Fibroblast of skin of left quadriceps (primary cell): ENCODE data around the gene TTLL13.
A peak's percentile ranks its signal among the peaks of the same experiment; 100 is the strongest.

Source experiments
- DNase-seq, 2 experiments: peaks; one replicate each; pipeline ENCODE4 v3.0.0-alpha.2; 2013; ENCODE audit warnings: low read depth in 2 of 2

The TTLL13 gene, protein sequence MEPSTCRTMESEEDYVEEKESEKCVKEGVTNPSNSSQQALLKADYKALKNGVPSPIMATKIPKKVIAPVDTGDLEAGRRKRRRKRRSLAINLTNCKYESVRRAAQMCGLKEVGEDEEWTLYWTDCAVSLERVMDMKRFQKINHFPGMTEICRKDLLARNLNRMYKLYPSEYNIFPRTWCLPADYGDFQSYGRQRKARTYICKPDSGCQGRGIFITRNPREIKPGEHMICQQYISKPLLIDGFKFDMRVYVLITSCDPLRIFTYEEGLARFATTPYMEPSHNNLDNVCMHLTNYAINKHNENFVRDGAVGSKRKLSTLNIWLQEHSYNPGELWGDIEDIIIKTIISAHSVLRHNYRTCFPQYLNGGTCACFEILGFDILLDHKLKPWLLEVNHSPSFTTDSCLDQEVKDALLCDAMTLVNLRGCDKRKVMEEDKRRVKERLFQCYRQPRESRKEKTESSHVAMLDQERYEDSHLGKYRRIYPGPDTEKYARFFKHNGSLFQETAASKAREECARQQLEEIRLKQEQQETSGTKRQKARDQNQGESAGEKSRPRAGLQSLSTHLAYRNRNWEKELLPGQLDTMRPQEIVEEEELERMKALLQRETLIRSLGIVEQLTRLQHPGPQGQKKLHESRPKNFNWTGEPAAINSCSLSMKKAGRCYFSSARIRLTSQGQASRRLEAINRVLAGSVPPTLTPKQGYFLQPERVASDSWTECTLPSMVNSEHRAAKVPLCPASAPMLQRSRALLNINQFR

DNA sequence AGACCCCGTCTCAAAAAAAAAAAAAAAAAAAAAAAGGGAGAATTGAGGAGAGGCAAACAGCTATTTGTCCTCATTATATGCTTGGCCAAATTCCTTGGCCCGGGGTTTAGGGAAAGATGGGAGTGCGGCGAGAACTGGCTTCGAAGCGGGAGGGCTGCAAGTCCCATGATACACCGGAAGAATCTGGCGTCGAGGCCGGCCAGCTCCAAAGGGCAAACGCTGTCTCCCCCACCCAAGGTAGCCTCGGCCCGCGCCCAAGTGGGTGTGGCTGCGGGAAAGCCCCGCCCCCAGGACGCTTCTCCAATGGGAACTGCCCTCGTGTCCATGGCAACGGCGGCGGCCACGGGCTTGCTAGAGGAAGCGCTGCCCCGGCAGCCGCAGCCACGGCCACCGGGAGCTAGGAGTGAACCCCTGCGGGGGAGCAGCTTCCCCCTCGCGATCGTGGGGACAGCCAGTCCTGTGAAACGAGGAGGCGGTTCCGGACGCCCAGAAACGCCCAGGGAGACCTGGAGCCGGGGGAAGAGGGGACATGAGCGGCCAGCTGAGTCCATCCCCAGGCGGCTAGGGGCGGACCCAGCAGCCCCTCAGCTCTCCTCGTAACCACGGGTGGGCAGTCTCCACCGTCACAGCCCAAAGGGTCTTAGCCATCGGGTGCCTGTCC, at the start of gene TTLL13:
TSS of gene TTLL13 (plus strand) at position 354 of the 661 bp plus-strand sequence. CDS start 1,075 bp downstream, outside the sequence.
- DNase-seq = peak; percentile 61 to 62

DNA sequence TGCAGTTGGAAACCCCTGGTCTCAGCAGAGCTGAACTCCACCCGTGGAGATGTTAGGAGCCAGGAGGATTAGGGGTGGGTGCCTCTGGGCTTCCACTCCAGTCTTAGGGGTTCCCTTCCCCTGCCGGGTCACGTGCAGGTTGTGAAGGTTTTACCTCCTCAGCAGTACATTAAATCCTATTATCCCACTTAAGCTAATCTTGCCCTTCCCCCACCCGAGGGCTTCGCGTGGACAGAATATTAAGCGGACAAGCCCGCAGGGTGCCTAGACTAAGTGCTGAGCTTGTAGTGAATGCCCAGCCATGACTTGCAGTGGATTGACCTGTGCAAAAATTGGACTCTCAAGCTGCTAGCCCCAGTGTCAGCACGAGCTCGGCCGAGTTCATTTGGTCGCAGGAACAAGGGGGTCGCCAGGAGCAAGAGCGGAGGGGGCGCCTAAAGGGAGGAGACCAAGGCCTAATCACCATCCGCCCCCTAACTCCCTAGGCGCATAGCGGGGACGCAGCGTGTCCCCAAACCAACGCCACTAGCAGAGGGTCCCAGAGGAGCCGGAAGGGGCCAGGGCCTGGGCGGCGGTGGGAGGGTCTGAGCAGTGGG, 48.7 kb upstream of the TTLL13 start:
- no peak for DNase-seq

DNA sequence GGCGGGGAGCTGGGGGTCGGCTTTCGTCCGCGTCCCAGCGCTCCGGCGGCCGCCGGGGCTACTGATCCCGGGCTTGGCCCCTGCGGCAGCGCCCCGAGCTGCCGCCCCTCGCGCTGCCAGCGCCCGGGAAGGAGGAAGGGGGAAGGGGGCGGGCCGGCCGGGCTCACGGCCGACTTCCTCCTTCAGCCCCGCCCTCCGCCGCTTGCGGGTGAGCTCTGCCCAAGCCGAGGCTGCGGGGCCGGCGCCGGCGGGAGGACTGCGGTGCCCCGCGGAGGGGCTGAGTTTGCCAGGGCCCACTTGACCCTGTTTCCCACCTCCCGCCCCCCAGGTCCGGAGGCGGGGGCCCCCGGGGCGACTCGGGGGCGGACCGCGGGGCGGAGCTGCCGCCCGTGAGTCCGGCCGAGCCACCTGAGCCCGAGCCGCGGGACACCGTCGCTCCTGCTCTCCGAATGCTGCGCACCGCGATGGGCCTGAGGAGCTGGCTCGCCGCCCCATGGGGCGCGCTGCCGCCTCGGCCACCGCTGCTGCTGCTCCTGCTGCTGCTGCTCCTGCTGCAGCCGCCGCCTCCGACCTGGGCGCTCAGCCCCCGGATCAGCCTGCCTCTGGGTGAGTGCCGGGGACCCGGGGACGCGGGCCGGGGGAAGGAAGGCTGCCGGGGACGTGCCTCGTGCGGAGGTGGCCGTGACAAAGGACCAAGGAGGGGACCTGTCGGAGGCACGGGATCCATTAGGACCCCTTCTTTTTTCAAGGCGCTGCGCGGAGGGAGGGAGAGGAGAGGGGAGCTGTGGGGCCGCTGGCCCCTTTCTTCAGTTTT, 48.0 kb upstream of the TTLL13 start, which contains the start of gene SEMA4B:
TSS of gene SEMA4B (plus strand) at position 201 of the 814 bp plus-strand sequence. CDS start at position 450, 249 bp downstream.
- no peak for DNase-seq

DNA sequence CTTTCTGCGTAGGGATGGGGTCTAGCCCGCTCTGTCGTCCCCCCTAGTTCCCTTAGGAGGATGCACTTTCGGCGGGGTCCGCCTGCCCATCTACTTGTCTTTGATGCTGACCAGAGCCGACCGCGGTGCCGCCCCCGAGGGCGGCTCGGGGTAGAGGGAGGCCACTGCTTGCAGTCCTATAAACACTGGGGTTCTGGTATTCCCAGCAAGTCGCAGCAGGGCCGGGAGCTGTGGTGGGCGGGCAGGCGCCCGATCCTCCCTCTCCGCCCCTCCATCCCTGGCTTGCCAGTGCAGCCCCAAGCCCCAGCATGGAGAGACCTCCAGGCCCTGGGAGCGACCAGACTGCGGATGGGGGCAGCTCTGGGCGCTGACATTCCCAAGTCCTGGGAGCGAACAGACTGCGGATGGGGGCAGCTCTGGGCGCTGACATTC, 47.4 kb upstream of the TTLL13 start:
- no peak for DNase-seq

DNA sequence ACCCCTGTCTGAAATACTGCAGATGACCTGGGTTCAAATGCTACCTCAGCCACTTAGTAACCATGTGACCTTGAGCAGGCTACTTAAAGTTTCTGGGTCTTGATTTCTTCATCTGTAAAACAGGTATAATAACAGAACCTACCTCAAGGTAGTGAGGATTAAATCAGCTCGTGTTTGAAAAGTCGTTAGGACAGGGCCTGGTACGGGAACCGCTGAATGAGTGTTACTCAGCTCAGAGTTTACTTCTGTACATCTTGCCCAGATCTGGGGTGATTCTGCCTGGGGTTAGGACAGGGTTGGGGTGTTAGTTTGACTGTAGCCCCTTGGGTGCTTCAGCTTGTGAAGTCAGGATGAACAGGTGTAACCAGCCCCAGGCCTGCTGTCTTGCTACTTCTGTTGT, 46.4 kb upstream of the TTLL13 start:
- DNase-seq = no peak

DNA sequence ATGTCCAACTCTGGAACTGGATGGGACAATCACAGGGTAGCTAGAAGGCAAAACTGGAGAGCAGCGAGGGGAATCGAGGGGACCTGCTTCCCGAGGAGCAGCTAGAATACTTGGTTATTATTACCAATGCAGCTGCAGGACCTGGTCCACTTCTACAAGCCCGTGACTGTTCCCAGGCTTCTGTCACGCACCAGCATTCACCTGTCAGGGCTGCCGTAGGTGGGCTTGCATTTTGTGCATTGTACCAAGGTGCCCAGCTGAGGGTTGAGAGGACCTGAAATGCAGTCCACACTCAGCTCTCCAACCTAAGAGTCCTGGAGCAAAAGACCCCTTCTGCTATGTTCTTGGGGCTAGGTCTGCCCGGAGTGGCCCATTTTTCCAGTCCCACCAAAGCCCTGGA, 45.9 kb upstream of the TTLL13 start:
- DNase-seq = no peak

DNA sequence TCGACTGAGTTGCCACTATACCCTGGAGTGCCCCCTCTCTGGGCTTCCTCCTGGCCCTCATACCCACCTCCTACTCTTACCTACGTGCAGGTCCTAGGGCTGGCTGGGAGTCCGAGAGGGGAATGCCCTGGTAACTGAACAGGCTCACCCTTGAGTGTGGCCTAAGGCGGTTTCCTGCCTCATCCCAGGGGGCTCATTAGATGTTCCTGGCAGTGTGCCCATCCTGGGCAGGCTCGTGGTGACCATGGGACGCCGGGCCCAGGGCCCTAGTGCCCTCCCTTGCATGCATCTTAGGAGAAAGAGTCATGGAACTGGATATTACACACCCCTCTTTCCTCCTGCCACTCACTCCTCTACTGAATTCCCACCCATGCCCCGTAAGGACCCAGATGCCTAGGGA, 45.4 kb upstream of the TTLL13 start:
- no peak for DNase-seq

DNA sequence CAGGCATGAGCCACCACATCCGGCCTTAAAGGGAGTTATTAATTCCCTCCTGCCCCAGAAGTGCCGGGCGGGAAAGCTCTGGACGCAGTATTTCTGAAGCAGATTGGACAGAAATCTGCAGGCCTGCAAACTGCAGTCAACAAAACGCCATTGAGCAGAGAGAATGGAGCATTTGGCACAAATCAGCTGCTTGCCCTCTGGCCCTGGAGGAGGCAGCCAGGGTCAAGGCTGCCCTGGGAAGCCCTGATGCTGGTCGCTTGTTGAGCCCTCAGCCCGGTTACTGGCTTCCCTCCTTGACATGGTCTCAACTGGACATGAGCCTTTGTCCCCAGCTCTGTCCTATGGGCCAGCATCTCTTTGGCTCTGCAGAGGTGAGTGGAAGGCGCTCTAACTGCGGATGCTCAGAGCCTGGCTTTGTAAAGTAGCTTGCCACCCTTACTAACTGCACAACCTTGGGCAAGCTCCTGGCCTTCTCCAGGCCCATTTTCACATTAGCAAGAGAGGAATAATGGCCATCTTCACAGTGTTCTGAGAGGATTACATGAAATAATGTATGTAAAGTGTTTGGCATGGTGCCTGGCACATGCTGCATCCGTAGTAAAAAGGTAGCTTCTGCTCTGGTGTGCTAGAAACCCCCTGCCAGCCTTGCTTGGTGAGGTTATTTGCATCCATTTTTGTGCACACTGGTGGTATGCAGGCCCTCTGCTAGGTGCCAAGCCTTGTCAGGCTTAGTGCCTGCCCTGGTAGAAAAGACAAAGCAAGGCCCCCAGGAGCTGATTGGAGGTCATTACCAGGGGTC, 44.1 kb upstream of the TTLL13 start:
- DNase-seq = no peak

DNA sequence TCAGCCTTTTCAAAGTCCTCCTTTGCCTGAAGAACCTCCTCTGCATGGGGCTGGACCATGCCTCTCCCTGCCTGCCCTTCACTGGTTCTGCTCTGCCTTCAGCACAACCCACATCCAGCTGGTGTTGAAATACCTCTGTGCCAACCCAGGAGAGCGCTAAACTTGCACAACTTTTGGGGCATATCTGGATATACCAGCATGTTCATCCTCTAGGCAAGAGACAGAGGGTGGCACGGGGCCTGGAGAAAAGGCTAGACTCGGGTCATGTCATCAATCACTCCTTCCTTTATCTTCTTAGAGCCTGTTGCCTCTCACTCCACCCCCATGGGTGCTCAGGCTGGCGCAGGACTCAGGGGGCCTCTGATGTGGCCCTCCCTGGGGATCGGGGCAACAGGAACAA, 43.5 kb upstream of the TTLL13 start:
- no peak for DNase-seq

DNA sequence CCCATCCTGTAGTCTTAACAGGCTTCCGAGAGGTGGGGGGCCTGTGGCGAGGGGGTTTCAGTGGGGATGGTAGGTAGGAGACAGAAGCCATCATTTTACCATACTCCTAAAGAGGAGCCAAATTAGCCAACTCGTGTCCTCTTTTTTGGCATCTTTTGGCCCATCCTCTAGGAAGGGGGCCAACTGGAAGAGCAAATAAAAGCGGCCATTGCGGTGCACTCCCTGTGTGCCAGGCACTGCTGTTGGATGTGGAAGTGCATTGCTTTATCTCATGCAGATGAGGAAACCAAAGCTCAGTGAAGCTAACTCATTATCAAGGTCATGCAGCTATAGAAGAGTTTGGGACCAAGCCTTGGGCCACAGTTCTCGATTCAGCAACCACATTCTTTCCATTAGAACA, 42.1 kb upstream of the TTLL13 start:
- no peak for DNase-seq

DNA sequence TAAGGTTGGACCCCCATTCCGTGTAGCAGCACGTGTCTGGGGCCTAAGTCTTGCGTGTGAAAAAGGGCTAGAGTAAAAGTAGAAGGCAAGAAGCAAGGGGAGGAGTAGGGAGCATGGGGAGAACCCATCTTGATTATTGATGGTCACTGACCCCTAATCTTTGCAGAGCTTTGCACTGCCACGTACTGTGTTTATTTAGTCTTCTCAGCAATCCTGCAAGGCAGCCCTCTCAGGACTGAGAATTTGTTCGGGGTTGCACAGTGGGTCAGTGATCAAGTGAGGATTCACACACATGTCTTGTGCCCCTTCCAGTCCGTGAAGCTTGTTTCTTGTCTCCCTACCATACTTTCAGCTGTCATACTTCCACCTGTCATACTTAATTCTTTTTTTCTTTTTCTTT, 41.0 kb upstream of the TTLL13 start:
- no peak for DNase-seq

DNA sequence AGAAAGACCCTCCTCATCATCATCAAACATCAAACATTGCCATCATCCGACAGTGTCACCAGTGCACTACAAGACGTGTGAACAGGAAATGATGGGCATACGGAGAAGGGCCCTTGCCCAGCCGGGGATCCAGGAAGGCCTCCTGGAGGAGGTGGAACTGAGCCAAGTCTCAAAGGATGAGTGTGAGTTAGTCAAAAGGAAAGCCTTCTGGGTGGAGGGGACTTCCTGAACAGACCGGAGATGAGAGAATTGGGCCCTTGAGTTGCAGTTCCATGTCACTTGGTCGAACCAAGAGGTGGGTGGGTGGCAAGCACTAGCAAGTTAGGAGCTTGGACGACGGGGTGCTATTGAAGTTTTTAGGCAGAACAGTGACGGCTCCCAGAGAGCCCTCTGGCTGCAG, 39.8 kb upstream of the TTLL13 start:
- no peak for DNase-seq

DNA sequence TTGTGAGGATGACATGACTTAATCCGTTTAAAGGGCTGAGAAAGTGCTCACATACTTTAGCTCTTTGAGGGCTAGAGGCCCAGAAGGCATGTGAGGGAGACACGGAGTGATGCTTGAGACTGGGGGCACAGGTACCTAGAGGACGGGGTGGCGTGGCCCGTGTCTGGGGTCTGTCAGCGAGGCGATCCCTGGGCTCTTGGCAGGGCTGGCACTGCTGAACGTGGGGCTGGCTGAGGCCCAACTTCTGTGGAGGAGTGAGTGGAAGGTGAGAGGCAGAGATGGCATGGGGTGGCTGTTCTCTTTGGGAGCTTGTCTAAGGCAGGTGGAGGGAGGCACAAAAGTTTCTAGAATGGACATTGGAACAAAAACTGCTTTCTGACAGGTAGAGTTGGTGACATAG, 38.8 kb upstream of the TTLL13 start:
- DNase-seq = no peak

DNA sequence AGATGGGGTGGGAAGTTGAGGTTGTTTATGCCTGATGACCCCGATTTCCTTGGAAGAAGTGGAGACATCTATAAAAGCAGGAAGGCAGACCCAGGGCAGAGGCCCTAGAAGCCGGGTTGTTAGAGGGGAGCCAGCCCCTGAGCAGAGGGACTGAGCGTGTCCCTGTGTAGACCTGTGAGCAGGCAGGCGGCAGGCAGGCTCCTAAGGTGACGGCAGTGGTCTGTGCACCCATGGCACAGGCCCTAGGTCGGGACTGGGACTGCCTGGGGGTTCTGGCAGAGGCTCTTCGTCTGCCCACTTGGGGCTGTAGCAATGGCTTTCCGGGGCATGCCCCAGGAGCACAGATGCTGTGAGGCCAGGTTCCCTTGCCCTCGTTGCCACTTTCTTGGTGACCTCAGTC, 38.3 kb upstream of the TTLL13 start:
- no peak for DNase-seq

DNA sequence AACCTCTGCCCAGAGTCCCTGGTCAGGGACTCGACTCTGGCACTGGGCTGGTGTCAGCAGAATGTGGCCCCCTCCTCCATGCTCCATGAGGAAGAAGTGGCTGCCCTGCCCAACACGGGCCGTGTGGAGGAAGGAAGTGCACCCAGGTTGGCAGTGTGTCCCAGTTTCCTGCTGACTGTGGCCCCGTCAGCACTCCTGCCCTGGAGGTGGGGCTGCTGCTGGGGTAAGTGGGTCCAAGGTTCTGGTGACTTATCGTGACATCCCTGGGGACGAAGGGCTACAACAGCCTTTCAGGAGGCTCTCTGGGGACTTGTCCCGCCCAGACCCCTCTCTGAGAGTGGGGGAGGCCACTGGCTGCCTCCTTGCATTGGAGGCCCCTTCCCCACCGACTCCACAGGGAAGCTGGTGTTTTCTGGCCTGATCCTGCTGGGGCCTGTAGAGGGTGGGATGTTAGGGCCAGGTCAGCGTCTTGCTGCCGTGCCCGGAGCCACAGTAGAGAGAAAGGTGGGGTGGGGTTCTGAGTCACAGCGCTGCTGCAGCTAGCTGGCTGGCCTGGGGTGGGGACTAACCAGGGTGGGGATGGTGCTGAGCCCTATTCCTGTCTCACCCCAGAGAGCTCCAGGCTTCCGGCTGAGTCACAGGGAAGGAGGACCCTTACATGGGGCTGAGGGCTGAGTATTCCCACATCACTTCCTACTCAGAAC, 37.8 kb upstream of the TTLL13 start:
- no peak for DNase-seq

DNA sequence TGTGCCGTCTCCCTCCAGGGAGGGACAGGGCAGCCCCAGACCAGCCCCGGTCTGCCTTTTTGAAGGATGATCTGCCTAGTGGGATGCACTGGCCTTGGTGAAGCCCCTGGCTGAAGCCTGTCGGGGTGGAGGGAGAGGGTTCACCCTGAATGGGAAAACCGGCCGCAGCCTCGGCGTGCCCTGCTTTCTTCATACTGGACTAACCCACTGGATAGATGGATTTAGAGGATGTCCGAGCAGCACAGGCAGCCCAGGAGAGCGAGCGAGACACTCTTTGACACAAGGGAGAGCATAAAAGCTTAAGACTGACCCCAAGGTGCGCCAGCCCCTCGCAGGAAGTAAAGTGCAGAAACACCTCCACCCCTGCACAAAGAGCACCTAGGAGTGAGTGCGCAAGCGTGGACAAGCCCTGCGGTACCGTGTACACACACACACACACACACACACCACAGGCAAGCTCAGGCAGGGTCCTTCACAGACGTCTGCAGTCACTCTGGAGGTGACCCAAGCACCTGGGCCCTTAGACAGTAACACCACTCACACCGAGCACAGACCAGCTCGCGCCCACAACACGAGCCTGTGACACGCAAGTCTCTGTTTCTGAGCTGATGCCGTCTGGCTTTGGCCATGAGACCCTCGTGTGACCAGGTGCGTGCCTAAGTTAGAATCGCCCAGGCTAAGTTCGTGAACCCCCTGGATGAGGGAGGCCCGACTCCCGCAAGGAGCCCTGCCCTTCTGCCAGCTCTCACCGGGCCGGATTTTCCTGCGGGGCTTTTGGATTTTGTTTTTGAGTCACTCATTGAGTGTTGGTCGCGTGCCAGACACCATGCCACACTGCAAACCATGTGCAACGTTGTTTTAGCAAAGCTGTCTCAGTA, 36.9 kb upstream of the TTLL13 start:
- no peak for DNase-seq

DNA sequence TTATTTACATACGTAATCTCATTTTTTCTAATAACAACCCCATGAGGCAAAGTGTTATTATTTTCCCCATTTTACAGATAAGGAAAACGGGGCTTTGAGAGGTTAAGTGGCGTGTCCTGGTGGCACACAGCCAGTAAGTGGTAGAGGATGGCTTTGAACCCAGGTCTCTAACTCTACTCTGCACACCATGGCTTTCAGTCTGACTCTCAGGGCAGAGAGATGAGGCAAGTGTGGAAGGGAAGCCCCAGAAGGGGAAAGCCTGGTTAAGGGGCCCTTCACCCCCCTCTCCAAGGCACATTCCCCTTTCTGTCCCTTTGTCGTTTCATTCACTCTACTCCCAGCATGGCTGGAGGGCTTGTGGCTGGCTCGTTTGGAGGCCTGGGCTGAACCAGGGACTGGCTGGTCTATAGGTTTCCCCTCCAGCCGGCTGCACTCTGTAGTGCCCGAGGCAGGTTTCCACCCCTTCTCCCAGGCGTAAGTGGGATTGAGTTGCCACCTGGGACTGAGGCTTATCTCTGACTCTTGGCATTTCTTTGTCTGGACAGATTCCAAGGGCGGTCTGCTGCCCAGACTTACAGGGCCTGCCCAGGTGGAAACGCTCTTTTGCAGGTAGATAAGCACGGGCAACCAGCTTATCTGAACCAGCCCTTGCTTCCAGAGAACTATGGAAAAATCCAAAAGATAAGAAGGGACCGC, 36.1 kb upstream of the TTLL13 start:
- no peak for DNase-seq

DNA sequence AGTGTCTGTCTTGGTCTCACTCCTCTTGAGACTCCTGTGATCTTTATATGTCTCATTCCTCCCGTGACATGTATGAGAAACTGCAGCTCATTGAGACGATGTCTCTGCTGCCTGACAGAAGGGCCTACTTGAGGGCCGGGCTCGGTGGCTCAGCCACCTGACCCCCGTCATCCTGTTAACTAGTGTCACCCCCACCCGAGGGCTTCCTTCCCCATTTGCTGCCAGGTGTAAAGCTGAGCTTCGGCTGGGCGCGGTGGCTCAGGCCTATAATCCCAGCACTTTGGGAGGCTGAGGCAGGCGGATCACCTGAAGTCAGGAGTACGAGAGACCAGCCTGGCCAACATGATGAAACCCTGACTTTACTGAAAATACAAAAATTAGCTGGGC, 35.5 kb upstream of the TTLL13 start:
- no peak for DNase-seq
